ENCODE results near the gene CLHC1.
"Not testable (repeated sequence)": the region's sequence is repeated elsewhere in the genome, so short reads cannot be mapped to it uniquely, and the experiment has no call there.

Gene CLHC1

DNA sequence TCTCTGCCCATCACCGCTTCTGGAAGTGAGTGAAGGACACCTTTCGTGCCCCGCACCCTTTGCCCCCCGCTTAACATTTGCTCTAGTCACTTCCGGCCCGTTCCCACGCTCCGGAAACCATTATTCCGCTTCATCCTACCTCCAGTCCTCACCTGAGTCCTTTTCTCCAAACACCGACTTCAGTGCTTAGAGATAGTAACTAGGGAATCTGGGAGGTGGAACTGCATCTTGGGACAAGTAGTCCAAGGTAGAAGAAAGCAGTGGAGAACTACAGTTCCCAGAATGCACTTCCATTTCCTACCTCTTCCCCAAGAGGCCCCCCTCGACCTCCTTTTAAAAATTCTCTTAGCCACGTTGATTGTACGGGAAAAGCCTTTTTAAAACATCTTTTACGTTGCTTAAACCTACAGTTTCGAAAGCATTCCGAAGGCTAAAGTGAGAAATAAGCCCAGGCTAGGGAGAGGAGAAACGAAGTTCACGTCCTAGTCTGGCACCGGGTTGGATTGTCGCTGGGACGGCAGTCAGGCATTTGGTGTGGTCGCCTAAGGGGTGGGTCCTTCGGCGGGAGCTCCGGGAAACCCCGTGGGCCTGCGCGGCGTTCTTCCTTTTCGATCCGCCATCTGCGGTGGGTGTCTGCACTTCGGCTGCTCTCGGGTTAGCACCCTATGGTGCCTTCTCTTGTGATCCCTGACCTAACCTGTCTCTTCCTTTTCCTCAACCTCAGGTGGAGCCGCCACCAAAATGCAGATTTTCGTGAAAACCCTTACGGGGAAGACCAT, at the start of gene CLHC1, which contains the start of gene RPS27A:
Gene CLHC1, minus strand, starts transcription at position 210 of the 779 bp plus-strand sequence. CDS start 9,882 bp downstream, outside the sequence.
Gene RPS27A, plus strand, starts transcription at position 605 of the 779 bp plus-strand sequence. Its CDS starts 137 bp downstream, at position 742.
- DNase-seq (ENCODE audit: low spot score), result peak; percentile 99

- DNase-seq (ENCODE audit: low spot score), result not testable (repeated sequence)
Measured at GRCh38 chr2:55280851-55281546, 48.9 kb upstream of the CLHC1 start.

DNA sequence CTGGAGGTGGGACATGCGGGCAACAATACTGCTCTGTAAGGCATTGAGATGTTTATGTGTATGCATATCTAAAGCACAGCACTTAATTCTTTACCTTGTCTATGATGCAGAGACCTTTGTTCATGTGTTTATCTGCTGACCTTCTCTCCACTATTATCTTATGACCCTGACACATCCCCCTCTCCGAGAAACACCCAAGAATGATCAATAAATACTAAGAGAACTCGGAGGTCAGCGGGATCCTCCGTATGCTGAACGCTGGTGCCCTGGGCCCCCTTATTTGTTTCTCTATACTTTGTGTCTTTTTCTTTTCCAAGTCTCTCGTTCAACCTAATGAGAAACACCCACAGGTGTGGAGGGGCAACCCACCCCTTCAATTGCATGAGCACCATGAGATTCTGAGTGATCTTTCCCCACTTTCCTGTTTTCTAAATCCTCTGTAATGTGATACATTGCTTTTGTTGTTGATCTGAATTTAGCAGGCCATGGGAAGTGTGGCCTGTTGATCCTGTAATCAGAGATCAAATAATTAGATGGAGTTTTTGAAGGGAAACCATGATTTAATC, 47.8 kb upstream of the CLHC1 start:
- not testable (repeated sequence) for DNase-seq (ENCODE audit: low spot score)

- DNase-seq (ENCODE audit: low spot score), result not testable (repeated sequence)
Measured at GRCh38 chr2:55279214-55279835, 47.2 kb upstream of the CLHC1 start.

- DNase-seq (ENCODE audit: low spot score), result no peak
Measured at GRCh38 chr2:55277310-55277709, 45.2 kb upstream of the CLHC1 start.

DNA sequence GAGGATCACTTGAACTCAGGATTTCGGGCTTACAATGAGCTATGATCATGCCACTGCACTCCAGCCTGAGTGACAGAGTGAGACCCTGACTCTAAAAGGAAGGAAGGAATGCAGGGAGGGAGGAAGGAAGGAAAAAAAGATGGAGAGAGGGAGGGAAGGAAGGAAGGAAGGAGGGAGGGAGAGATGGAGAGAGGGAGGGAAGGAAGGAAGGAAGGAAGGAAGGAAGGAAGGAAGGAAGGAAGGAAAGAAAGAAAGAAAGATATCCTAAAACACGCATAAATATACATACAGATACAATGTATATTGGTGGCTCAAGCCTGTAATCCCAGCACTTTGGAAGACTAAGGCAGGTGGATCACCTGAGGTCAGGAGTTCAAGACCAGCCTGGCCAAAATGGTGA, 42.3 kb upstream of the CLHC1 start:
- DNase-seq (ENCODE audit: low spot score), result not testable (repeated sequence)

DNA sequence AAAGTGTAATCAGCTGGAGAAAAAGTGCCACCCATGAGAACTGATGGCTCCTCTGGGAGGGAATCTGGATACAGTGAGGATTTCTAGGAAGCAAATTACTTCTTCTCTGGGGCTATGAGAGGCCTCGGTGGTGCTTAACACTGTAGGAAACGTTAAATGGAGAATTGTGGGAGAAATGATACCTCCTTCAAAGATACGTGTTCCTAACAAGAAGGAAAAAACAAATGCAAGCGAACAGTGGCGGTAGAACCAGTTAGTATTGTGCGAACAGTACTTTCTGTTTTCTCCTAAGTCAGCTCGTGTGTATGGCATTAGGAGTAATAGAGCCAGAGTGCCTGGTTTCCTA, 37.5 kb upstream of the CLHC1 start:
- DNase-seq (ENCODE audit: low spot score), result peak; percentile 14

- DNase-seq (ENCODE audit: low spot score), result peak; percentile 93
Measured at GRCh38 chr2:55268907-55269644, 37.0 kb upstream of the CLHC1 start, which contains the start of gene MTIF2. MTIF2 (minus strand) TSS chr2:55269231; CDS start chr2:55263858, 5,373 bp downstream.

- DNase-seq (ENCODE audit: low spot score), result peak; percentile 37
Measured at GRCh38 chr2:55268288-55268906, 36.3 kb upstream of the CLHC1 start.

- not testable (repeated sequence) for DNase-seq (ENCODE audit: low spot score)
Measured at GRCh38 chr2:55259586-55259985, 27.5 kb upstream of the CLHC1 start.

DNA sequence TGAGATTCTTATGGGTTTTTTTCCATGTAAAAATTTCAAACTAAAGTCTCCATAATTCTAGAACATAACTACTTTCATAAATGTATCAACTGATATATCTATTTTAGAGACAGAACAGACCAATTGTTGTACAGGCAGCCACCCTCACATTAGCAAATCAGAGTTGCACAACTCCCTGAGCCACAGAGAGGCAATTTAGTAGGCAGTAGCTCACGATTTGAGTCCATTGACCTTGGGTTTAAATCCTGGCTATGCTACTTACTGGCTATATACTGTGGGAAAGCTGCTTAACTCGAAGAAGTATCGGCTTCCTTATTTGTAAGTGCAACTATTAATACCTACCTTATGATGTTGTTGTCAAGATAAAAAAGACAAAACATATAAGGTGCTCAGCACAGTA, 20.7 kb upstream of the CLHC1 start:
- DNase-seq (ENCODE audit: low spot score), result no peak

GRCh38 chr2:55247025-55247424, 14.9 kb upstream of the CLHC1 start:
- DNase-seq (ENCODE audit: low spot score), result no peak

- DNase-seq (ENCODE audit: low spot score), result no peak
Measured at GRCh38 chr2:55245411-55245810, 13.3 kb upstream of the CLHC1 start.

DNA sequence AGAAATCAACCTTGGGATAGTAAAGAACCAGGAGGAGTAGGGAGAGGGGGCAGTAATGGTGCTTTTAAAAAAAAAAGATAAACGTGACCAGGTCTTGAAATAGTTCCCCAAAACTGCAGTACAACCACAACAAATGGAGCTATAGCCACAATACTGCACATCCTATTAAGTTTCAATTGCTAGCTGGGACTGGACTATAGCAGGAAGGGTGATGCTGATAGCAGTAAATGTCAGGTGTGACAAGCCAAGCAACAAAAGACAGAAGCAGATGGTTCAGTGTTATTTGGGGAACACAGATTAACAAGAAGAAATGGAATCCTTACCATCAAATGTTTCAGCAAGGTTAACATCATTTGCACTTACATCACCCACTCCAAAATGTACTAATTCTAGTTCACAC, 10.5 kb upstream of the CLHC1 start:
- no peak for DNase-seq (ENCODE audit: low spot score)

- DNase-seq (ENCODE audit: low spot score), result not testable (repeated sequence)
Measured at GRCh38 chr2:55241582-55241981, 9.5 kb upstream of the CLHC1 start.

DNA sequence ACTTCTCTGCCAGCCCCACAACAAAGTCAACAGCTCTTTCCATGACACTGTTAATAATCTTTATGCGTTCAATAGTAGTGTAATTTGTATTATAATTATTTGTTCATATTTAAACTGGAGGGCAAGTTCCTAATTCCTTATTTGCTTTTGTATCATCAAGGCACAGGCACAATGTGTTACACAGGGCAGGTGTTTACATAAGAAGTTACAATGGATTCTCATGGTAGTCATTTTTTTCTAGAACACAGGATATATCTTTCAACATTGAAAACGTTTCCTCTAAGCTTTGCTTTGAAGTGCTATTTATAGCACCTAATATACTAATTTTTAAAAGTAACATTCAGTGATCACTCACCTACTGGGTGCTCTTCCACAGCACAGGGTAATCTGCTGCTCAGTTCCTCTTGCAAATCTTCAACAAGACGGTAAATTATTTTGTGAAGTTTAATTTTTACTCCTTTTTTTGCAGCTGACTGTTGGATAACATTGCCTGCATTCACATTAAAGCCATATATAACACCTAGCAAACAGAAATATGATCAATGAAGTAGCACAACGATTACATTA, 7.6 kb upstream of the CLHC1 start:
- no peak for DNase-seq (ENCODE audit: low spot score)

- DNase-seq (ENCODE audit: low spot score), result peak; percentile 23
Measured at GRCh38 chr2:55236992-55237543, 5.0 kb upstream of the CLHC1 start.

DNA sequence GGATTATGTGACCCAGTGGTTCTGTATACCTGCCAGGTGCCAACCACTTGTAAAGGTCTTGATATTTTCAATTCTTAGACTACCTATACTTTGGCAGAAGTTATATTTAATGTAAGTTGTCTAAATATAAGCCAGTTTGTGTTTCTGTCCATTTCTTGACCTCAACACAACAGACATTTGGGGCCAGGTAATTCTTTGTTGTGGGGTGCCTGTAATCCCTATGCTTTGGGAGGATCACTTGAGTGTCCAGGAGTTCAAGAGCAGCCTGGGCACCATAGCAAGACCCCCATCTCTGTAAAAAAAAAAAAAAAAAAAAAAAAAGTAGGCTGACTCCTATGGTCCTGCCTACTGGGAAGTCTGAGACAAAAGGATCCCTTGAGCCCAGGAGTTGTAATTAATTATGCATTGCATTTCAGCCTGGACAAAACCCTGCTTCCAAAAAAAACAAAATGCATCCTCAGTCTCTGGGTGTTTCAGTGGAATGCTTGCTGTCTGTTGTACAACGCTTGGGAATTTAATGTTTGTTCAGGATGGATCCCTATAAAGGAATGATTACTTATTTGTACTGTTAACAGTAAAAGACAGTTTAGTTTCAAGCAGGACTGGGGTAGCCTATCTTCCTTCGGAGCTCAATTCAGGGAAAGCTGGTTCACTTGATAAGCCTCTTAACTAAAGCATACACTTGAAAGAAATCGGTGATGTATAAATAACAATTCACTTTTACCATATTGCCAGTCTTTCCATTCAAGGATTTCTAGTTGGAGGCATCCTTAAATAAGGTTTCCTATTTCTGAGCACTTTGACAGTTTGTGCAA, 3.8 kb upstream of the CLHC1 start:
- peak; percentile 7 for DNase-seq (ENCODE audit: low spot score)

DNA sequence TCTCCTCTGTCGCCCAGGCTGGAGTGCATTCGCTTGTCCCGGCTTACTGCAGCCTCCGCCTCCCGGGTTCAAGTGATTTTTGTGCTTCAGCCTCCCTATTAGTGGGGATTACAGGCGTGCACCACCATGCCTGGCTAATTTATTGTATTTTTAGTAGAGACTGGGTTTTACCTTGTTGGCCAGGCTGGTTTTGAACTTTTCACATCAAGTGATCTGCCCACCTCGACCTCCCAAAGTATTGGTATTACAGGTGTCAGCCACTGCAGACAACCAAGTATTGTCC, 1.5 kb upstream of the CLHC1 start:
- DNase-seq (ENCODE audit: low spot score), result no peak

All from cerebellar cortex (tissue), 1 donor.